Stimulated activated CD4-positive, alpha-beta T cell treated with anti-CD3 and anti-CD28 coated beads, Interleukin-15, amount 100 ng/mL, for 24 hours (primary cell): ENCODE results near the gene SH3YL1.

Source experiments
- DNase-seq: peaks from one replicate; pipeline ENCODE4 v3.0.0-alpha.2; 2020

The SH3YL1 gene

GRCh38 chr2:211486-212184 lies 52.2 kb downstream of the SH3YL1 start:
- DNase-seq, result no peak

- DNase-seq, result no peak
Measured at GRCh38 chr2:210660-211059, 53.2 kb downstream of the SH3YL1 start.

- DNase-seq, result no peak
Measured at GRCh38 chr2:209470-209869, 54.4 kb downstream of the SH3YL1 start.

- no peak for DNase-seq
Measured at GRCh38 chr2:208335-208734, 55.5 kb downstream of the SH3YL1 start.

- DNase-seq, result no peak
Measured at GRCh38 chr2:203984-204383, 59.8 kb downstream of the SH3YL1 start.

- no peak for DNase-seq
Measured at GRCh38 chr2:203401-203800, 60.4 kb downstream of the SH3YL1 start.

- DNase-seq, result no peak
Measured at GRCh38 chr2:202945-203344, 60.9 kb downstream of the SH3YL1 start.

GRCh38 chr2:201648-202433 lies 62.0 kb downstream of the SH3YL1 start:
- DNase-seq, result no peak

GRCh38 chr2:199041-199966 lies 64.5 kb downstream of the SH3YL1 start:
- no peak for DNase-seq

GRCh38 chr2:196406-196805 lies 67.4 kb downstream of the SH3YL1 start:
- DNase-seq, result no peak

- DNase-seq, result no peak
Measured at GRCh38 chr2:195932-196331, 67.9 kb downstream of the SH3YL1 start.

- no peak for DNase-seq
Measured at GRCh38 chr2:193141-193671, 70.6 kb downstream of the SH3YL1 start.

GRCh38 chr2:191311-192190 lies 72.3 kb downstream of the SH3YL1 start:
- no peak for DNase-seq

- no peak for DNase-seq
Measured at GRCh38 chr2:187825-188224, 76.0 kb downstream of the SH3YL1 start.

- DNase-seq, result no peak
Measured at GRCh38 chr2:185221-185620, 78.6 kb downstream of the SH3YL1 start.

- no peak for DNase-seq
Measured at GRCh38 chr2:184695-185094, 79.1 kb downstream of the SH3YL1 start.

- DNase-seq, result no peak
Measured at GRCh38 chr2:182509-183122, 81.2 kb downstream of the SH3YL1 start.

- DNase-seq, result no peak
Measured at GRCh38 chr2:180311-180710, 83.5 kb downstream of the SH3YL1 start.

GRCh38 chr2:179886-180285 lies 83.9 kb downstream of the SH3YL1 start:
- DNase-seq, result no peak

- no peak for DNase-seq
Measured at GRCh38 chr2:177733-178132, 86.1 kb downstream of the SH3YL1 start.

- DNase-seq, result no peak
Measured at GRCh38 chr2:176917-177316, 86.9 kb downstream of the SH3YL1 start.
